ENCODE measurements around the gene FCHSD1.
A peak's percentile ranks its signal among the peaks of the same experiment; 100 is the strongest.

Gene FCHSD1

DNA sequence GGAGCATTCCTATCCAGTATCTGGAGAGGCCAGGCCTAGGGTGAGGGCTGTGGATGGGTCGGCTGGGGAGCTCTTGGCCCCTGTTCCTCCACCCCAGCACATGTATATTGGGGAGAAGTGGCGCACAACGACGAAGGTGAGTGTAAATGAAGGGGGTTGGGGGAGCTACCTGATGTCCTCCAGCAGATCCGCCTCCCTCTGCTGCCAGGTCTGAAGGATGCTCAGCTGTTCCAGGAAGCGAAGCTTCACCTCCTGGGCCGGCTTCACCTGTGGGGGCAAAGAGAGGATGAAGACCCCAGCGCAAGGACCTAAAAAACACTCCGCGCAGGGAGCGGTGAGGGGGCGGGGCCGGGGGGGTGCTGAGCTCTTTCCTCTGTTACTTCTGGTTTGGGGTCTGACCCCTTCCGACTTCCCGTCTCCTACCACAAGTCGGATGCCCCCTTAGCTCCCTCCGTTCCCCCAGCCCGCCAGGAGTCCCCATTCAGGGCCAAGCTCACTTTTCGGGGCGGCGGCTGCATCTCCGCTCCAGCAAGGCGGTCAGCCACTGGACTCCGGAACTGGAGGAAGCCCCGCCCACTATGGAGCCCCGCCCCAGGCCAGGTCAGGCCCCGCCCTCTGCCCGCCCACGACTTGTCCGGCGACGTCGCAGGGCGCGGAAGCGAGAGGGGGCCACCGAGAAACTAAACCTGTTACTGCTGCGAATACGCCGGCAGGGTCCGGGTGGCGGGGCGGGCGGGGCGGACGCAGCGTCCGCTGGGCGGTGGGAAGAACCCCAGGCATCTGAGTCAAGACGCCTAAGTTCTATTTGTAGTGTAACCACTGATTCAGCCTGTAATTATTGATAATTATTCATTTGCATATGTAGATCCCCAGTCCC, at the start of gene FCHSD1:
FCHSD1 (minus strand) TSS at position 568 of the 877 bp plus-strand sequence; CDS start at position 518, 50 bp downstream.
- DNase-seq, result no peak

DNA sequence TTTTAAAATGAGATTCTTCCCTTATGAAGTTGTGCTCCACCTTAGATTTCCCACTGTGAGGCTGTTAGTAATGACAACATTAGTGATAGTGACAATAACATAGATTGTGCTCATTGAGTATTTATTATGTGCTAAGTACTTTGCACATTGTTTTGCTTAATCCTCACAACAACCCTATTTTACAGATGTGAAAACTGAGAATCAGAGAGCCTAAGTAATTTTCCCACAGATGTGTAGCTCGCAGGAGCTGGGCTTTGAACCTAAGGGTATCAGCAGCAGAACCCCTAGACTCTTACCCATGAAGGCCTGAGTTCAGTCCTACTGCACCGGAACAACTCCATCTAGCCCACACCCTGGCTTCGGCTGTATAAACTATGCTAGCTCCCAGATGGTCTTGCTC, 46.4 kb upstream of the FCHSD1 start:
- no peak for DNase-seq

DNA sequence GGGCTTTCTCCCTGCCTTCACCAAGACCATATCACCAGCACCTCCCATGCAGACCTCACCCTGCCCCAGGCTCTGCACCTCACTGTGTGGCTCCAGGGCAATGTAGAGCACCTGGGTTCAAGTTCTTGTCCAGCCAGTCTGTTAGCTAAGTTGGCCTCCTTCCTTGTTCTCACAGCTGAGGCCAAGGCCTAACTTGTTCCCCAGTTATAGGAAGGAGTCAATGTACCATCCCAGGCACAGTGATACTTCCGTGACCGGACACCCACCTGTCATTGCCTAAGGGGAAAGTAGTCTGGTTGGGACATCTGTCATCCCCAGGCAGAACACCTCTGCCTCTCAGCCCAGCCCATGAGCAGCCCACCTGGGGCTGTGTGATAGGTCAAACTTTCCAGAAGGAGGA, 45.2 kb upstream of the FCHSD1 start:
- no peak for DNase-seq

DNA sequence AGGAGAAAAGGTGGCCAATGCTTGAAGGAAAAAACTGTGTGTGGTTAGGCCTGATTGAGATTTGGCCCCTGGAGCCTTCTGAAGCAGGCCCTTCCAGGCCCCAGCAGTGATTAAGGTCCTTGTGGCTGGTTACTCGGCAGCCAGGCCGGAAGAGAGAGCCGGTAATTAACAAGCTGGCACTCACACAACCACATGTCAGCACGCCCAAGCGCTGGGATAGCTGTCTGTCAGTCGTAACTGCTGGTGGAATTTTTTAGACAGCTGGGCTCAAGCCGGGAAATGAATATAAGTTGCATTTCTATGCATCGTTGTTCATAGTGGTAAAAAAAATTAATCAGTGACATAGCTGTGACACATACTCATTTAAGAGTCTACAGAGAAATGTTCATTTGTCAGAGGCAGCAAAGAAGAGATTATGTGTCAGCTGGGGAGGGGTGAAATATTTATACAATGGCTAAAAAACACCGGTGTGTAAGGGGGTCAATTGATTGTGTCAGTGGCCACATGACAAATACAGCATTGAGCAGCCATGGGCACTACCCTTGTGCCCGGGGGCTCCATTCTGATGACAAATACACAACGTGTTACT, 44.5 kb upstream of the FCHSD1 start:
- DNase-seq, result no peak

DNA sequence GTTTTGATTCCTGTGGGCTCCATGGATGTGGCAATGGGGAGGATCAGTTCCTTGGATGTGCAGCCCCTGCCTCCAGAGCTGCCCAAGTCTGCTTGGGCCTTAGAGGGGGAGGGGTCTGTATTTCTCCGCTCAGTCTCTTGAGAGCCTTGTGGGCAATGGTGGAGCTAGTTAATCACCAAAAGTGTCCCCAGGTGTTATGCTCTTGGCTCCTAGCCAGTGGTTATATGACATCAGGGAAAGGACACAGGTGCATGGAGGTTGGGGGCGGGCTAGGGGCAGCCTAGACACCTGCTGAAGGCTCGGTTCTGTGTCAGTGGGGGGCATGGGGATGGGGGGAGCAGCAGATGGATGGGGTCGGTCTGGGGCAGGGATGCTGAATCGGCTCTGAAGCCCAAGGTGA, 43.3 kb upstream of the FCHSD1 start:
- no peak for DNase-seq

DNA sequence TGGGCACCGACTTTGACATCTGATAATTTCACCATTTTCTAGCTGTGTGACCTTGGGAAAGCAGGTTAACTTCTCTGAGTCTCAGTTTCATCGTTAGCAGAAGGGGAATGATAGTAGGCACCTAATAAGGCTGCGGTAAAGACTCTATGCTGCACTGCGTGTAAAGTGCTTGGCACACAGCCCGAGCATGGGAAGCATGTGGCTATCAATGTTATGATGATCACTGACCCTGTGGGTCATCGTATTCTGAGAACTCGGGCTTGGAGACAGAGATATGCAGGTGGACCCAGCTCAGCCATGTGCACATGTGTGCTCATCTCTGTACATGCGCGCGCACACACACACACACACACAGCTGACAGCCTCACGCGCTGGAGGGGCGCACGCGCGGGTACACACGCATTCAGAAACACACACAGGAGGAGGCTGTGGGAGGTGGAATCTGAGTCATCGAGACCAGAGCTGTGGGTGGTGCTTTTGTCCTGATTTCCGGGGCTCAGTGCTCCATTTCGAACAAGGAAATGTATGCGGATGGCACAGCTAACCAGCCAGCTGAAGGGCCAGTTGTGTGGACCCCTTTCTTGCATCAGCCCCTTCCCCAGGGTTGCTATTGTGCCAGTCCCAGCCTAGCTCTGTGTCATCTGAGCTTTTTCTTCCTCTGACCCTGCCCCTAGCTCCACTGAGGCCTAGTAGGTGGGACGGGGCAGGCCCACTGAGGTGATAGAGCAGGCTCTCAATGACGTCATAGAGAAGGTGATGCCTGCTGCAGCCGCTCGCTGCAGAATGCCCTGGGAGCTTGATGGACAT, 41.9 kb upstream of the FCHSD1 start:
- no peak for DNase-seq

DNA sequence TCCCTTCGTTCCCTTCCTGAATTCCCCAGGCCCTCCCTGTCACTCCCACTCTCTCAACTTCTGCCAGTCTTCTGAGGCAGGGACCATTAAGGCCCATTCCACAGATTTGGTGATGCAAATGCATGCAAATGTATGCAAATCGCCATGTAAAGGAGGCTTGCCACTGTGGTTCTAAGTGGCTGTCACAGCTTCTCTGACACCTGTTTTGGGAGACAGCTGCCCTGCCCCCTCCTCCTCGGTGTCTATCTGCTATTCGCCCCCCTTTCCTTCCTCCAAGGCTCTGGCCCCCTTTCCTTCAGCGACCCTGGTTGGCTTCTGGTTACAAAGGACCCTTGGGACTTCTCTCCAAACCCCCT, 41.3 kb upstream of the FCHSD1 start:
- no peak for DNase-seq

DNA sequence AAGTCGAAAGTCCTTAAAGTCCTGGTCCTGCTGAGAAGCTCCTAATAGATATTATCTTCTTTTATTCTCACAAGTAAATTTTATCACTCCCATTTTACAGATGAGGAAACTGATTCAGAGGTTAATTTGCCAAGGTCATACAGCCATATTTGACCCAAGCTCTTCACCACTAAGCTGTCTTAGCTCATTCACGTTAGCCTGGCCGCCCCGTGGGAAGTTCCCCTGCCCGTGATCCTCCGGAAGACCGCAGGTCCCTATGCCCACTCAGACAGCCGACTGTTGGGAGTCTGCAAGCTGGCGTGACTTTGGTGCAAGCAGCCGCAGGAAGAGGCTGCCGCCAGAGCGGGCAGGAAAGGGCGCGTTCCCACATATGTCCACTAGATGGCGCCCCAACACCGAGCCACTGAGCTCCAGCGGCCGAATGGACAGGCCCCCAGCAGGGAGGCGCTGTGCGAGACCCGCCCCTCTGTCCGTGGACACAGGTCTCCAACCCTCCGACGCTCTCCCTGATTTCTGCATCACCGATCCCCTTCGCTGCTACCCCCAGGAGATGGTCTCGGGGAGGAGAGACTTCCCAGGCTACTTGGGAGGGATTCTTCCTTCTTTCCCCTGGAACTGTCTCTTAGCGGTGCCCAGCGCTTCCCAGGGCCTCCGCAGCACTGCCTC, 40.8 kb upstream of the FCHSD1 start:
- DNase-seq, result peak; percentile 26

DNA sequence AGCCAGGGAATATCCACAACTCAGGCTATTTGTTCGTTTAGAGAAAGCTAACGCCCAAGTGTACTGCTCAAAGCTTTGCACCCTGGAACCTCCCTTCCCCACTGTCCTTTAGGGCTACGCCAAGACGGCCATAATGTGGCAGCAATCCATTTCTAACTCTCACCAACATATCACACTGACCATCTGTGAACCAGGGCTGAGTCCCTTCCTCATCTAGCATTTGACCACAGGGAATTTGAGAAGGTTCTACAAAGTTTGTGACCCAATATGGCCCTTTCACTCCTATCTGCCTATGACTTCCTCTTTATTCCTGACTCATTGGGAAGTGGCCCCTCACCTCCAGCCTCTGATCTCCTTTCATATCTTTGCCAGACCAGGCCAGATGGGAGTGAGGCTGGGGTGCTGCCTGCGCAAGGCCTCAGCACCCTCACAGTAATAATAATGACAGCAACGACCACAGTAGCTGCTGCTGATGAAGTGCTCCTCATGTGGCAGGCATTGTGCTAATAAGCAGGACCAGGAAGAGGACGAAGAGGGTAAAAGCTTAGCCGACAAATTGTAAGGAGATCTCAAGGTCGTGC, 40.2 kb upstream of the FCHSD1 start:
- no peak for DNase-seq

DNA sequence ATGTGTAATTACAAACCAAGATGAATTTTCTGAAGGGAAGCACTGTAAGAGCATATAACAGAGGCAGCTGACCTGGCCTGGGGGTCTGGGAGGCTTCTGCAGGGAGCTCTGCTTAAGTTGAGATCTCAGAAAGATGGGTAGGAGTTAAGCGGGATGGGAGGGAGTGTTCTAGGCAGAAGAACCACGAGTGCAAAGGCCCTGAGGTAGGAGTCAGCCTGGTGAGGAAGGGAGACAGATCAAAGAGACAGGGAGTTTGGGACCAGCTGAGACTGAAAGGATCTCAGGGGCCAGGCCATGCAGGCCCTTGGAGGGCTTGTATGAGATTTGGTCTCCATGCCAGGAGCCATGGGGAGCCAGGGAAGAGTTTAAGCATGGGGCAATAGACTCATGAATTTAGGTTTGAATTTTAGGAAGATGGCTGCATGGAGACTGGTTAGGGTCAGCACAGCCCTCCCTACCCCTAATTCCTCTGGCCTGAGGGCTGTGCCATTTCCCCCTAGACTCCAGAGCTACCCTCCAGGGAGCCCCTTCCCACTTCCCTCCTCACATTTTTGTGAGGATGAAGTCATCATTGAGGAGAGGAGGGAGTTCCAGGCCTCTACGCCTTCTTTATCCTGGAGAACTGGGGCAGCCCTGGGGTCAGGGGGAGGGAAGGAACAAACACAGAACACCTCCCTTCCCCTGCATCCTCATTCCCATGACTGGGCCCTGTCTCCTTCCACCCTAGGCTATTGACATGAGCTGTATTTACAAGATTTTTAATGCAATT, 35.6 kb upstream of the FCHSD1 start:
- no peak for DNase-seq

DNA sequence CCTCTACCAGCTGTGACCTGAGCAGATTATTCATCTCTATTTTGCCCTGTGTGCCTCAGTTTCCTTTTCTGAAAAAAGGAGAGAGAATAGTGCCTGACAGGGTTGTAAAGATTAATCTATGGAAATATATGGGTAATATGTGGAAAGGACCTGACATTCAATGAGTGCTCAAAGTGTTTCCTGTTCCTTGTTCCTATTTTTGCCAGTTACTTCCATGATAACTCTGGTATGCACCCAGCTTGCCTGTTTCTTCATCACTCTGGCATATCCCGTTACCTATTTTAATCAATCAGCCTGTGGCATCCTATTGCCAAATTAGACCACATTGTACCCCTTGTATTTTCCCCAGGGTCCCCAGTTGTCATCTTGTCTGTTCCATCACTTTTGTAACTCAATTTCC, 34.4 kb upstream of the FCHSD1 start:
- no peak for DNase-seq

DNA sequence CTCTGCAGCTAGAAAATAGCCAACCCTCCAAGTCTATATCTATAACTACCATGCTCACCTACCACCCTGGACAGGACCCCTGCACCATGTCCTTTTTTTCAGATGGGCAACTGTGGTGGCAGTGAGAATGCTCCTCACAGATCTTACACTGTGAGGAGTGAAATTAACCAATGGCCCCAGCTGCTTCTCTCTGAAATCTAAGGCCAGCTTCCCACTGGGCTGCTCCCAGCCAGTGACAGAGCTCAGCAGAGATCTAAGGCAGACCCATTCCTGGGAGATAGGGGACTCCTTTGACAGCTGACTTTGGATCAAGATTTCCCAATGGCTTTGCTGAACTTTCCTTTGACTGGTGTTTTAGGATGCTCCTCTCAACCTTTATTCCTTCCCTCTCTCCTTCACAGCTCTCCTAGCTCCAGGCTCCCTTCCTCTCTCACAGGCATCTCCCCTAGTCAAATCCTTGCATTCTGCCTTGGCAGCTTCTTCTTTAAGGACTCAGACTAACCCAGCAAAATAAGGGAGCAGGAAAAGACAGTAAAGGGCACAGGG, 32.5 kb upstream of the FCHSD1 start:
- DNase-seq, result no peak

DNA sequence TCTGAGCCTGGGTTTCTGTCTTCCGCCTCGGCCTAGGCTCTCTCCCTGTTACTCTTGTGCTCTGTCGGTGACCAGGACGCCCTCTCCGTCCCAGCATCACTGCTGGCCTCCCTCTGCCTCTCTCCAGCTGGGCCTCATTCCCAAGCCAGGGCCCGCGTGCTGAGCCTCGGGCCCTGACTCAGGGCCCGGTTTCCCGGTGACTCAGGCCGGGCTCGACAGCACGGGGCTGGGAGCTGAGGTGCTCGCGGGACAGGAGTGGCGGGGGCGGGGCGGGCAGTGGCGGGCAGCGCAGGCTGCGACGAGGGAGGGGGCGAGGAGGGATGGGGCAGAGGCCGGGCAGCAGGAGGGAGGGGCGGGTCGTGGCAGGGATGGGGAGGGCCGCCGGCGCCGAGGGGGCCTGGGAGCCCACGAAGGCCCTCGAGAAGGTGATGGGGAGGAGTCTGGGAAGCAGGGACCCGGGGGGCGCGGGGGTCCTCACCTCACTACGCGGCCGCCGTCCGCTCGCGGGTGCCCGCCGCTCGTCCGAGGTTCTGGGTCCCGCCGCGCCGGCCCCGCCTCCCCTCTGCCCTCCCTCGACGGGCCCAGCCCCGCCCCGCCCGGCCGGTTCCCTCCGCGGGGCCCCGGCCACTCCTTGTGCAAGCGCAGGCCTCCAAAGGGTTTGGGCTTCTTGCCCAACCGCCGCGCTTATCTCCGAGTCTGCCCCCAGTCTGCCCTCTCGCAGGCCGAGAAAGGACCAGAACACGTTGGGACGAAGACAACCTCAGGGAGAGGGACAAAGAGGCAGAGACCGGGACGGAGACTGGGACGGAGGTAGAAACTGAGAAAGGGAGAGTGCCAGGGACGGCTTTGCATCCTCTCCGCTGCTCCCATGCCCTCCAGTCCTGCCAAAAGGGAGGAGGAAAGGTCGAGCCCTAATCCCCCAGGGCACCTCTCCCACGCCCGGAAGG, 30.8 kb upstream of the FCHSD1 start, which contains the start of gene ARAP3:
ARAP3 (minus strand) TSS at position 536 of the 947 bp plus-strand sequence. CDS start 1,744 bp downstream, outside the sequence.
- DNase-seq, result no peak

DNA sequence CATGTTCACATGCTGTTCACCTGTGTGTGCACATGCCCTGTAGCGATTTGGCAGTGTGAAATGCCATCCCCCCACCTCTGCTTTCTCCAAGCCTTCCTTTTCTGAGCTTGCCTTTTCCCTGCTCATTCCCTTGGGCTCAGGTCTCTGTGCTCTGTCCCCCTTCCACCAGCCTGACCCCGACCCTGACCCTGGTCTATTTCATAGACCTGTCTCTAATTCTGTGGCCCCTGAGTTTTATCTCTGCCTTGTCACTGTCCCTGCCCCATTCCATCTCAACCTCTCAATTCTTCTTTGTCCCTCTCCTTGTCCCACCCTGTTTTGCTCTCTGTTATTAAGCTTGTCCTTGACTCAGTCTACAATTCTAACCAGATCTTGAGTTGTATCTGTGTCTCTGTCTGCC, 30.1 kb upstream of the FCHSD1 start:
- no peak for DNase-seq

DNA sequence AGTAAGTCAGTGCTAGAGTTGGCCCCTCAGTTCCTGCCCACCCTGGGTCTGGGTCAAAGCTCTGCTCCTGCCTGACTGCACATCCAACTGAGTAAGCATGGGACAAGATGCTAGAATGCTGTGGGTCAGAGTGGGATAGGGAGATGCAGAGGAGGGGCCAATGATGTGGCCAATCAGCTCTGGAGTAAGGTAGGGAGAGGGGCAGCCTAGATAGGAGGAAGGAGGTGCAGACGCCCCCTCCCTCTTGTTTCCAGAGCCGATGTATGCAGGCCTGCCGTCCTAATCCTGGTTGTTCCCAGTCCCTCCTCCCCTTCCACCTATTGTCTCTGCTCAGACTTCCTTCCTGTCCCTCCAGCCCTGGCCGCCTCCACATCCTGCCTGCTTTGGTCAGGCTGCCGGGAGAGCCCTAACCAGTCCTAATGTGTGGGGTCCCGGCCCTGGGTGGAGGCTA, 29.6 kb upstream of the FCHSD1 start:
- no peak for DNase-seq

DNA sequence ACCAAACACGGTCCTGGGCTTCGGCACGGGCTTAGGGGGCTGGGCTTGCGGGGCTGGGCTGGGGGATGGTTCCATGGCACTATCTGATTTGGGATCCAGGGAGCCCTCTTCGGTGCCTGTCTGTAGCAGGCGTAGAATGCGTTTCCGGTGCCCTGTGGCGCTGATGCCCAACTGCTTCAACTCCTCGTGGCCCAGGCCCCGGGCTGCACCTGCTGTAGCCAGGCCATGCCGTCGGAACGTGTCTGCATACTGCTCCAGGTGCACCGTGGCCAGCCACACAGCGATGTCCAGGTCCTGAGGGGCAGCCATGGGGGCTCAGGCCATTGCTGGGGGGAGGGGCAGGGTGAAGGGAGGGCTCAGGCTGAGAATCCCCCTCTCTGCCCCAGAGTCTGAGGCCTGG, 29.0 kb upstream of the FCHSD1 start:
- DNase-seq, result no peak

DNA sequence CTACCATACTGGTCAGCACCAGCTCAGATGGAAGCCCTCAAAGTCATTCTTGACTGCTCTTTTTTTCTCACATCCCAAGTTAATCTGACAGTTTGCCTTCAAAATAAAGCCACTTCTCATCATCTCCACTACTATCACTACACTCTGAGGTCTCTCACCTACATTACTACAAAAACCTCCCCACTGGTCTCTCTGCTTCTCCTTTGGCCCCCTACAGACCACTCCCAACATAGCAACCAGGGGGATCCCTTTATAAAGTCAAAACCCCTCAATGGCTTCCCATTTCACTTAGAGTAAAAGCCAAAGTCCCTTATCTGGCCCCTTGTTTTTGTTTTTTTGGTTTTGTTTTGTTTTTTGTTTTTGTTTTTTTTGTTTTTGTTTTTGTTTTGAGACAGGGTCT, 26.2 kb upstream of the FCHSD1 start:
- no peak for DNase-seq

DNA sequence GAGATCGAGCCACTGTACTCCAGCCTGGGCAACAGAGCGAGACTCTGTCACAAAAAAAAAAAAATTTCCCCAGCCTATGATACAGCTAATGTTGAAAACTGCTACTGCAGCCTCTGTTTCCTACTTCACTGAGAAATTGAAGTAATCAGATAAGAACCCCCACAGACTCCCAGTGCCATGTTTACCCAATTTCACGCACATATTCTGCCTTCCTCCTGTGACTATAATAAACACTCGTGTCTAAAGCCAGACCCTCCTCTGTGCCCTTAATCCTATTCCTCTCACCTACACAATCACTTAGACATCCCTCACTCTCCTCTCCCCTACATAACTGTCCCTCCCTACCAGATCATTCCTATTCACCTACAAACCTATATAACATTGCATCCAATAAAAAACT, 24.5 kb upstream of the FCHSD1 start:
- DNase-seq, result no peak

DNA sequence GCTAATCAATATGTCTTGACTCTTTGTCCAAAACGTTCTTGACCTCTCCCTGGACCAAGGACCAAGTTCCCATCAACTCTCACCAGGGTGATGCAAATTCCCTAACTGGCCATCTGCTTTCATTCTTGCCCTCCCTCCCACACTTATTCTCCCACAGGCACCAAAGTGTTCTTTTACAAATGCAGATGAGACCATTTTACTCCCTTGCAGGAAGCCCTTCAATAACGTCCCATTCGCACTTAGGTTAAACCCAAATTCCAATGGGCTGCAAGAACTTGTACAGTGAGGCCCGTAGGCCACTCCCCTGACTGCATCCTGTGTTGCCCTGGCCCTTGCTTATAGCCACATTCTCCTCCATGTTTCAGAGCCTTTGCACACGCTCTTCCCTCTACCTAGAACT, 23.5 kb upstream of the FCHSD1 start:
- DNase-seq, result no peak
